ENCODE data around the gene CHPF.

The CHPF gene

GRCh38 chr2:219497495-219498279, 45.9 kb downstream of the CHPF start:
- Histone ChIP-seq H3K4me3 (ENCODE audit: low read depth in 1 of 2, low read length in 2 of 2) (peak overlapping the region; percentile 81 to 87), H3K36me3 (ENCODE audit: control insufficient read depth in 1 of 2, insufficient read depth in 2 of 2, low read length in 2 of 2) (peaks cover 0 to 12% of the 10 kb centered on the region in 2 donors), H3K27me3 (ENCODE audit: low read depth, low read length) (peaks cover 25% of the 10 kb centered on the region), H3K27ac (ENCODE audit: low read length) (peak overlapping the region; percentile 88), H3K4me1 (ENCODE audit: control insufficient read depth in 1 of 2, insufficient read depth in 2 of 2, low read length in 2 of 2) (peaks cover 11 to 35% of the 10 kb centered on the region in 2 donors), H3K9me3 (ENCODE audit: control insufficient read depth in 1 of 2, low read length in 2 of 2) (no peaks in the 10 kb centered on the region)

- peaks cover 25% of the 10 kb centered on the region for H3K27me3 ChIP-seq (ENCODE audit: low read depth, low read length)
- no peak overlapping the region for H3K27ac ChIP-seq (ENCODE audit: low read length)
- H3K4me3 ChIP-seq (ENCODE audit: low read depth in 1 of 2, low read length in 2 of 2) = peak overlapping the region; percentile 81 to 87
Observed at GRCh38 chr2:219496825-219497494, 46.6 kb downstream of the CHPF start.

GRCh38 chr2:219496247-219496824, 47.3 kb downstream of the CHPF start:
- Histone ChIP-seq H3K4me1 (ENCODE audit: control insufficient read depth in 1 of 2, insufficient read depth in 2 of 2, low read length in 2 of 2) (peaks cover 11 to 35% of the 10 kb centered on the region in 2 donors), H3K36me3 (ENCODE audit: control insufficient read depth in 1 of 2, insufficient read depth in 2 of 2, low read length in 2 of 2) (peaks cover 0 to 15% of the 10 kb centered on the region in 2 donors), H3K4me3 (ENCODE audit: low read depth in 1 of 2, low read length in 2 of 2) (peak overlapping the region in 1 of 2 donors; percentile 81), H3K27me3 (ENCODE audit: low read depth, low read length) (peaks cover 25% of the 10 kb centered on the region), H3K9me3 (ENCODE audit: control insufficient read depth in 1 of 2, low read length in 2 of 2) (no peaks in the 10 kb centered on the region), H3K27ac (ENCODE audit: low read length) (no peak overlapping the region)

More at GRCh38 chr2:219496825-219497494, 46.6 kb downstream of the CHPF start:
- Histone ChIP-seq H3K9me3 (ENCODE audit: control insufficient read depth in 1 of 2, low read length in 2 of 2) (no peaks in the 10 kb centered on the region), H3K4me1 (ENCODE audit: control insufficient read depth in 1 of 2, insufficient read depth in 2 of 2, low read length in 2 of 2) (peaks cover 11 to 35% of the 10 kb centered on the region in 2 donors), H3K36me3 (ENCODE audit: control insufficient read depth in 1 of 2, insufficient read depth in 2 of 2, low read length in 2 of 2) (peaks cover 0 to 16% of the 10 kb centered on the region in 2 donors)

- H3K27me3 ChIP-seq (ENCODE audit: low read depth, low read length) = peaks cover 25% of the 10 kb centered on the region
- H3K4me1 ChIP-seq (ENCODE audit: control insufficient read depth in 1 of 2, insufficient read depth in 2 of 2, low read length in 2 of 2) = peaks cover 11 to 35% of the 10 kb centered on the region in 2 donors
- no peak overlapping the region for H3K27ac ChIP-seq (ENCODE audit: low read length)
- no peak overlapping the region for H3K4me3 ChIP-seq (ENCODE audit: low read depth in 1 of 2, low read length in 2 of 2)
- H3K36me3 ChIP-seq (ENCODE audit: control insufficient read depth in 1 of 2, insufficient read depth in 2 of 2, low read length in 2 of 2) = peaks cover 0 to 15% of the 10 kb centered on the region in 2 donors
- H3K9me3 ChIP-seq (ENCODE audit: control insufficient read depth in 1 of 2, low read length in 2 of 2) = no peaks in the 10 kb centered on the region
Observed at GRCh38 chr2:219495531-219496122, 48.0 kb downstream of the CHPF start.

GRCh38 chr2:219494952-219495530, 48.6 kb downstream of the CHPF start:
- H3K9me3 ChIP-seq (ENCODE audit: control insufficient read depth in 1 of 2, low read length in 2 of 2) = no peaks in the 10 kb centered on the region
- no peak overlapping the region for H3K27ac ChIP-seq (ENCODE audit: low read length)
- peaks cover 11 to 34% of the 10 kb centered on the region in 2 donors for H3K4me1 ChIP-seq (ENCODE audit: control insufficient read depth in 1 of 2, insufficient read depth in 2 of 2, low read length in 2 of 2)
- peaks cover 25% of the 10 kb centered on the region for H3K27me3 ChIP-seq (ENCODE audit: low read depth, low read length)
- peaks cover 0 to 19% of the 10 kb centered on the region in 2 donors for H3K36me3 ChIP-seq (ENCODE audit: control insufficient read depth in 1 of 2, insufficient read depth in 2 of 2, low read length in 2 of 2)
- H3K4me3 ChIP-seq (ENCODE audit: low read depth in 1 of 2, low read length in 2 of 2) = no peak overlapping the region

GRCh38 chr2:219493086-219493485, 50.5 kb downstream of the CHPF start:
- peaks cover 0 to 29% of the 10 kb centered on the region in 2 donors for H3K36me3 ChIP-seq (ENCODE audit: control insufficient read depth in 1 of 2, insufficient read depth in 2 of 2, low read length in 2 of 2)
- H3K4me3 ChIP-seq (ENCODE audit: low read depth in 1 of 2, low read length in 2 of 2) = no peak overlapping the region
- no peaks in the 10 kb centered on the region for H3K9me3 ChIP-seq (ENCODE audit: control insufficient read depth in 1 of 2, low read length in 2 of 2)
- peaks cover 25% of the 10 kb centered on the region for H3K27me3 ChIP-seq (ENCODE audit: low read depth, low read length)
- H3K27ac ChIP-seq (ENCODE audit: low read length) = no peak overlapping the region
- H3K4me1 ChIP-seq (ENCODE audit: control insufficient read depth in 1 of 2, insufficient read depth in 2 of 2, low read length in 2 of 2) = peaks cover 3 to 23% of the 10 kb centered on the region in 2 donors

GRCh38 chr2:219492575-219492974, 51.0 kb downstream of the CHPF start:
- Histone ChIP-seq H3K4me1 (ENCODE audit: control insufficient read depth in 1 of 2, insufficient read depth in 2 of 2, low read length in 2 of 2) (peaks cover 3 to 23% of the 10 kb centered on the region in 2 donors), H3K27ac (ENCODE audit: low read length) (no peak overlapping the region), H3K27me3 (ENCODE audit: low read depth, low read length) (peaks cover 25% of the 10 kb centered on the region), H3K9me3 (ENCODE audit: control insufficient read depth in 1 of 2, low read length in 2 of 2) (no peaks in the 10 kb centered on the region), H3K36me3 (ENCODE audit: control insufficient read depth in 1 of 2, insufficient read depth in 2 of 2, low read length in 2 of 2) (peaks cover 0 to 33% of the 10 kb centered on the region in 2 donors), H3K4me3 (ENCODE audit: low read depth in 1 of 2, low read length in 2 of 2) (no peak overlapping the region)

GRCh38 chr2:219491278-219491963, 52.2 kb downstream of the CHPF start:
- no peak overlapping the region for H3K4me3 ChIP-seq (ENCODE audit: low read depth in 1 of 2, low read length in 2 of 2)
- no peaks in the 10 kb centered on the region for H3K9me3 ChIP-seq (ENCODE audit: control insufficient read depth in 1 of 2, low read length in 2 of 2)
- H3K27me3 ChIP-seq (ENCODE audit: low read depth, low read length) = peaks cover 18% of the 10 kb centered on the region
- H3K4me1 ChIP-seq (ENCODE audit: control insufficient read depth in 1 of 2, insufficient read depth in 2 of 2, low read length in 2 of 2) = peaks cover 0 to 15% of the 10 kb centered on the region in 2 donors
- H3K36me3 ChIP-seq (ENCODE audit: control insufficient read depth in 1 of 2, insufficient read depth in 2 of 2, low read length in 2 of 2) = peaks cover 0 to 33% of the 10 kb centered on the region in 2 donors
- no peak overlapping the region for H3K27ac ChIP-seq (ENCODE audit: low read length)

GRCh38 chr2:219490600-219491130, 52.9 kb downstream of the CHPF start:
- Histone ChIP-seq H3K27ac (ENCODE audit: low read length) (no peak overlapping the region), H3K27me3 (ENCODE audit: low read depth, low read length) (peaks cover 21% of the 10 kb centered on the region), H3K36me3 (ENCODE audit: control insufficient read depth in 1 of 2, insufficient read depth in 2 of 2, low read length in 2 of 2) (peaks cover 0 to 33% of the 10 kb centered on the region in 2 donors), H3K4me1 (ENCODE audit: control insufficient read depth in 1 of 2, insufficient read depth in 2 of 2, low read length in 2 of 2) (peaks cover 0 to 8% of the 10 kb centered on the region in 2 donors), H3K9me3 (ENCODE audit: control insufficient read depth in 1 of 2, low read length in 2 of 2) (no peaks in the 10 kb centered on the region), H3K4me3 (ENCODE audit: low read depth in 1 of 2, low read length in 2 of 2) (no peak overlapping the region)

GRCh38 chr2:219490186-219490585, 53.4 kb downstream of the CHPF start:
- Histone ChIP-seq H3K4me3 (ENCODE audit: low read depth in 1 of 2, low read length in 2 of 2) (no peak overlapping the region), H3K4me1 (ENCODE audit: control insufficient read depth in 1 of 2, insufficient read depth in 2 of 2, low read length in 2 of 2) (peaks cover 0 to 3% of the 10 kb centered on the region in 2 donors), H3K9me3 (ENCODE audit: control insufficient read depth in 1 of 2, low read length in 2 of 2) (no peaks in the 10 kb centered on the region), H3K36me3 (ENCODE audit: control insufficient read depth in 1 of 2, insufficient read depth in 2 of 2, low read length in 2 of 2) (peaks cover 0 to 33% of the 10 kb centered on the region in 2 donors), H3K27me3 (ENCODE audit: low read depth, low read length) (peaks cover 25% of the 10 kb centered on the region), H3K27ac (ENCODE audit: low read length) (no peak overlapping the region)

Measured in muscle layer of duodenum (tissue), 2 donors.